GM19395 (cell line): ENCODE measurements around the gene SNX30.
A peak's percentile ranks its signal among the peaks of the same experiment; 100 is the strongest.

Experiments
- ATAC-seq: cut with Tn5 transposase; IDR thresholded peaks from one replicate; pipeline ENCODE4 v1.9.1; 2021; ENCODE audit warnings: mild to moderate bottlenecking, moderate library complexity; ENCODE audit not compliant: unreplicated experiment

Gene SNX30

GRCh38 chr9:112751056-112751795 lies 666 bp downstream of the SNX30 start:
- peak; percentile 57 for ATAC-seq

GRCh38 chr9:112752334-112753125 lies 2.0 kb downstream of the SNX30 start:
- ATAC-seq: no peak

DNA sequence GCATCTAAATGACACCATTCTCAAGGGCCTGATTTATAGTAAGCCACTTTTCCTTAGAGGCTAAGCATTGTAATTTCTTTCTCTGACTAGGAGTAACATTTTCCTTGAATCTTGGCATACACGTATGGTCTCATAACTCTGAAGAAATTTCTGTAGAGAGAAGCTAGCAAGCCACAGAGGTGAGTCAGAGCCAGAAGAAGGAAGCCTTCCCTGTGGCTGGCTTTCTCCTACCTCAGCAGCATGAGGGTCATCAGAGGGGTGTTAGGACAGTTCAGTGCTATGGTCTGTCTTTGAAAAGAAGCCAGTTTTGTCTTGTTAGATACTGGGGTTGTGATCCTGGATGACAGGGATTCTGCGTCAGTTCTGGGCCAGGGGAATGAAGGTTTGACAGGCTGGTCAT lies 3.2 kb downstream of the SNX30 start:
- no peak for ATAC-seq

DNA sequence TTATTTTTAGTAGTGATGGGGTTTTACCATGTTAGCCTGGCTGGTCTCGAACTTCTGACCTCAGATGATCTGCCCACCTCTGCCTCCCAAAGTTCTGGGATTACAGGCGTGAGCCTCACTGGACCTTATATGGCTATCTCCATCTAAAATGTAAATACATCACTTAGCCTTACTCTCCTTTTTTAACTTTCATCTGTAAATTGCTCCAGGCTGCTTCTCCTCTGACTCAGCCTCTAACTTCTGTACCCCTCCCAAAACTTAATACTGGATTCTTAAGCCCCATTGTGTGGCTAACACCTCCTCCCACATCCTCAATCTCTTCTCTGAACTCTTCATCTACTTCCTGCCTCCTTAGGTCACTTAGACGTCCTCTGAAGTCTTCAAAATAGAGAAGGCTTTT lies 4.0 kb downstream of the SNX30 start:
- no peak for ATAC-seq

DNA sequence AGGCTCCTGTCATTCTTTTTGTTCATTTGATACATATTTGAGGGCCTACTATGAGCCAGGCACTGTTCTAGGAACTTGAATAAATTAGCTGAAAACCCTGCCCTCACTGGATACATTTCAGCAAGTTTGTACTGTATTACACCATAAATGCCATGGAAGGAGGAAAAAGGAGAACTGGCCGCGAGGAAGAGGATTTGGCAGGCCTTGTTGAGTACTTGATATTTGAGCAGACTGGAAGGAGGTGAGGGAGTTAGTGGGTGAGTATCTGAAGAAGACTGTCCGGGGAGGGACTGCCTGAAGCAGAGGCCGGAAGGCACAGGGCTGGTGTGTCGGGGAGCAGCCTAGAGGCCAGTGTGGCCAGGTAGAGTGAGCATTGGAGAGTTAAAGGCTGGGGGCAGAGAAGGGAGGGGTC lies 4.5 kb downstream of the SNX30 start:
- no peak for ATAC-seq

- ATAC-seq: no peak
These were observed 5.1 kb downstream of the SNX30 start for GRCh38 chr9:112755675-112756074.

GRCh38 chr9:112757282-112757883 lies 6.8 kb downstream of the SNX30 start:
- ATAC-seq: no peak

- ATAC-seq: no peak
These were observed 7.4 kb downstream of the SNX30 start for GRCh38 chr9:112757940-112758339.

- ATAC-seq: no peak
These were observed 10.3 kb downstream of the SNX30 start for GRCh38 chr9:112760821-112761220.

GRCh38 chr9:112761912-112762655 lies 11.5 kb downstream of the SNX30 start:
- no peak for ATAC-seq

- no peak for ATAC-seq
These were observed 12.4 kb downstream of the SNX30 start for GRCh38 chr9:112762726-112763518.

DNA sequence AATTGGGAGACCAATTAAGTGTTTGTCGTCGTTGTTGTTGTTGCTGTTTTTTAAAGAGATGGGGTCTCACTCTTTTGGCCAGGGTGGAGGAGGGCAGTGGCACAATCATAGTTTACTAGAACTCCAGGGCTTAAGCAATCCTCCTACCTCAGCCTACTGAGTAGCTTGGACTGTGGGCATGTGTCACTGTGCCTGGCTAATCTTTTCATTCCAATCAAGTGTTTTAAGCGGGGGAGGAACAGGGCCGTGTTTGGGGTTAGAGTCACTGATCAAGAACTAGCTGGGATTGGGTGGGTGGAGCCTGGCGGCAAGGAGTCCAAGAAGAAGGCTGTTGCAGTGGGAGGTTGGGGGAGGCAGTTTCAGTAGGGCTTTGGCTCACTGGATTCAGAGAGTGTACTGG lies 13.8 kb downstream of the SNX30 start:
- ATAC-seq: no peak

GRCh38 chr9:112764837-112765236 lies 14.3 kb downstream of the SNX30 start:
- no peak for ATAC-seq

DNA sequence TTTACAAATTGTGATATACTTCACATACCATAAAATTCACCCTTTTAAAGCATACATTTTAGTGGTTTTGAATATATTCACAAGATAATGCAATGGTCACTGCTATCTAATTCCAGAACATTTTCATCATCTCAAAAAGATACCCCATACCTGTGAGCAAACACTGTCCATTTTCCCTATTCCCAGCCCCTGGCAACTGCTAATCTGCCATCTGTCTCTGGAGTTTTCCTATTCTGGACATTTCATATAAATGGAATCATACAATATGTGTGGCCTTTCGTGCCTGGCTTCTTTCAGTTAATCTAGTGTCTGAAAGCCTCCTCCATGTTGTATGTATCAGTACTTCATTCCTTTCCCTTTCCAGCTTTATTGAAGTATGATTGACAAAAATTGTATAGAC lies 14.7 kb downstream of the SNX30 start:
- ATAC-seq: no peak

GRCh38 chr9:112771359-112772214 lies 21.0 kb downstream of the SNX30 start:
- ATAC-seq: no peak

- no peak for ATAC-seq
These were observed 21.6 kb downstream of the SNX30 start for GRCh38 chr9:112772215-112772509.

DNA sequence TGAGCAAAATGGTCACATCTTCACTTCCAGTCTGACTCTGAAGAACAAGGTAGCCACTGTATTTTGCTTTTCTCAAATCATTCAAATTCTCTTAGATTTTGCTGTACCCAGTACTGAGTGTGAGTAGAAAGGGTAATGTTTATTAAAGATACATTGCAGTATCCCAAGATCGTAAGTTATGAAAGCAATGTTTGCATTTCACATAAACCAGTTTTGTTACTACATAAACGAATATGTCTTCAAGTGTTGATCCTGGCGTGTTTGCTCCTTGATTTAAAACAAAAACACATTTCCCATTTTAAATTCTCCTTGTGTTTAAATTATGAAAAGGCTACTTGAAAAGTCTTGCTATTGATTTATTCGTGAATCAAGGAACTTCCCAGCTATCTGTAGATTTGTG lies 22.0 kb downstream of the SNX30 start:
- ATAC-seq: no peak

DNA sequence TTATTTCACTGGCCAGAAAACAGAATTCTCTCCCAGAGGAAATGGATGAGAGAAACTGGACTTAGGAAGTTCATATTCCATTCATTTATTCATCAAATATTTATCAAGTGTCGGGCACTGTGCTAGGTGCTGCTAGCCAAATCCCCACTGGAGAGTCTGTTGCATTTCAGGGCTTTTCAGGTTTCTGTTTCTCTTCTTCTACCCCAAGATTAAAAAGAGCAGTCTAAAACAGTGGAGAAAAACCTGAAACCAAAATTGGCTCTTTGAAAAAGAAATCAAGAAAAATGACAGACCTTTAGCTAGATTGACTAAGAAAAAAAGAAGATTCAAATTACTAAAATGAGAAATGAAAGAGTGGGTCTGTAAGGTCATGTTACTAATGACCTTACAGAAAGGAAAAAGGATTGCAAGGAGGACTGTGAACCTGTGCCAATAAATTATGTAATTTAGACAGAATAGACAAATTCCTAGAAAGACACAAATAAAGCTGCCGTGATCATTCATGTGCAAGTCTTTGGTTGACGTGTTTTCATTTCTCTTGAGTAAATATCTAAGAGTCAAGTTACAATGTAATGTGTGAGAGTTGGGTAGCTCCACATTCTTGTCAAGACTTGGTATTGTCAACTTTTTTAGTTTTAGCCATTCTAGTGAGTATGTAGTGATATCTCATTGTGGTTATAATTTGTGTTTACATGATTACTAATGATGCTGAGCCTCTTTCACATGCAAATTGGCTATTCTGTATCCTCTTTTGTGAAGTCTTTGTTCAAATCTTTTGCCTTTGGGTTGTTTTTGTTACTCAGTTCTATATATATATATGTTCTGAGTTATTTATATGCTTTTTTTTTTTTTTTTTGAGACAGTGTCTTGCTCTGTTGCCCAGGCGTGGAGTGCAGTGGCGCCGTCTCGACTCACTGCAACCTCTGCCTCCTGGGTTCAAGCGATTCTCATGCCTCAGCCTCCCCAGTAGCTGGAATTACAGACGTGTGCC lies 23.7 kb downstream of the SNX30 start:
- ATAC-seq: peak; percentile 53

DNA sequence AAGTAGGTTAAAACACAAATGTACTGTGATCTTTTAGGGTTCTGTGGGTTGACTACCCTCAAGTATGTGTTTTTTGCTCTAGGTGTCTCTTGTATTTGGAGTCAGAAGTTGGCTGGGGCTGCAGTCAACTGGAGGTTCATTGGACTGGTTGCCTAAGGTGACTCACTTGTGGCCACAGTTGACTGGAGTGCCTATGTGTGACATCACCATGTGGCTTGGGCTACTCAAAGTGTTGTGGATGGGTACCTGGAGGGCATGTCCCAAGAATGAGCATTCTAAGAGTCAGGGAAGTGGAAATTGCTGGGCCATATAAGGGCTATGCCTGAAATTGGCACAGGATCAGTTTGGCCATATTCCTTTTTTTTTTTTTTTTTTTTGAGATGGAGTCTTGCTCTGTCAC lies 27.4 kb downstream of the SNX30 start:
- no peak for ATAC-seq
